Tibial nerve (tissue), 4 donors: Measurements from ENCODE around the gene GATAD1. TPM values are rescaled to one million over a fixed set of nuclear protein-coding genes. Genes with fewer than 3 reads are reported as not detected.
A peak's percentile ranks its signal among the peaks of the same experiment; 100 is the strongest.

Experiments used
- DNase-seq, 2 donors: peaks; one replicate each; pipeline ENCODE4 v3.0.0-alpha.2; 2019; ENCODE audit warnings: low spot score in 2 of 2
- H3K27ac ChIP-seq, 4 donors: fragments of 200-600 bp; sonication (generic) in 3 of 4; one replicate each; pipeline ENCODE4 v1.5.1; 2017 to 2019; ENCODE audit warnings: mild to moderate bottlenecking in 1 of 4
- H3K27me3 ChIP-seq, 2 donors: fragments of 200-600 bp; sonication (generic) in 1 of 2; one replicate each; pipeline versions ENCODE4 v1.5.1 to v1.6.0; 2017 to 2019
- H3K36me3 ChIP-seq, 3 donors: fragments of 200-600 bp; sonication (generic); one replicate each; pipeline ENCODE4 v1.5.1; 2018 to 2019
- H3K4me1 ChIP-seq, 4 donors: fragments of 200-600 bp; sonication (generic) in 3 of 4; one replicate each; pipeline ENCODE4 v1.5.1; 2017 to 2019
- H3K4me3 ChIP-seq, 4 donors: fragments of 200-600 bp; sonication (generic) in 3 of 4; one replicate each; pipeline ENCODE4 v1.5.1; 2017 to 2019; ENCODE audit warnings: mild to moderate bottlenecking in 1 of 4, moderate library complexity in 1 of 4
- H3K9me3 ChIP-seq, 4 donors: fragments of 200-600 bp; sonication (generic) in 3 of 4; one replicate each; pipeline ENCODE4 v1.5.1; 2017 to 2019
- EP300 ChIP-seq, 2 donors: sonication (generic); formaldehyde crosslinking; IDR thresholded peaks; one replicate each; pipeline ENCODE4 v1.6.1; 2017; ENCODE audit warnings: antibody characterized with exemption in 2 of 2, mild to moderate bottlenecking in 1 of 2
- POLR2A ChIP-seq, 2 donors: fragments of 450-650 bp; IDR thresholded peaks; one replicate each; pipeline ENCODE4 v1.6.1; 2017; ENCODE audit warnings: antibody characterized with exemption in 2 of 2, mild to moderate bottlenecking in 2 of 2, moderate library complexity in 2 of 2
- WGBS, 2 donors: methylation state at CpG; one replicate each; pipeline ENCODE4 v1.1.5; 2018; 5-methylcytosine and 5-hydroxymethylcytosine counted together
- total RNA-seq, 4 donors: library from RNA; depleted of rRNA; stranded (reverse); fragments of >200 nt; gene quantifications; one replicate each; pipeline ENCODE4 v1.1.0, GENCODE V29; 2016
- TF ChIP-seq, protein P1 (sequence below), 5 experiments: fragments of 200-600 bp in 3 of 5; fragments of 450-650 bp in 2 of 5; sonication (generic) in 3 of 5; IDR thresholded peaks; one replicate each; pipeline ENCODE4 v1.5.1; 2016 to 2019; ENCODE audit warnings: antibody characterized with exemption in 5 of 5, mild to moderate bottlenecking in 3 of 5, moderate library complexity in 2 of 5

GATAD1 gene, protein sequence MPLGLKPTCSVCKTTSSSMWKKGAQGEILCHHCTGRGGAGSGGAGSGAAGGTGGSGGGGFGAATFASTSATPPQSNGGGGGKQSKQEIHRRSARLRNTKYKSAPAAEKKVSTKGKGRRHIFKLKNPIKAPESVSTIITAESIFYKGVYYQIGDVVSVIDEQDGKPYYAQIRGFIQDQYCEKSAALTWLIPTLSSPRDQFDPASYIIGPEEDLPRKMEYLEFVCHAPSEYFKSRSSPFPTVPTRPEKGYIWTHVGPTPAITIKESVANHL
- 10 to 100 TPM; 46.8 to 91.2 (median 55.9) TPM for total RNA-seq

DNA sequence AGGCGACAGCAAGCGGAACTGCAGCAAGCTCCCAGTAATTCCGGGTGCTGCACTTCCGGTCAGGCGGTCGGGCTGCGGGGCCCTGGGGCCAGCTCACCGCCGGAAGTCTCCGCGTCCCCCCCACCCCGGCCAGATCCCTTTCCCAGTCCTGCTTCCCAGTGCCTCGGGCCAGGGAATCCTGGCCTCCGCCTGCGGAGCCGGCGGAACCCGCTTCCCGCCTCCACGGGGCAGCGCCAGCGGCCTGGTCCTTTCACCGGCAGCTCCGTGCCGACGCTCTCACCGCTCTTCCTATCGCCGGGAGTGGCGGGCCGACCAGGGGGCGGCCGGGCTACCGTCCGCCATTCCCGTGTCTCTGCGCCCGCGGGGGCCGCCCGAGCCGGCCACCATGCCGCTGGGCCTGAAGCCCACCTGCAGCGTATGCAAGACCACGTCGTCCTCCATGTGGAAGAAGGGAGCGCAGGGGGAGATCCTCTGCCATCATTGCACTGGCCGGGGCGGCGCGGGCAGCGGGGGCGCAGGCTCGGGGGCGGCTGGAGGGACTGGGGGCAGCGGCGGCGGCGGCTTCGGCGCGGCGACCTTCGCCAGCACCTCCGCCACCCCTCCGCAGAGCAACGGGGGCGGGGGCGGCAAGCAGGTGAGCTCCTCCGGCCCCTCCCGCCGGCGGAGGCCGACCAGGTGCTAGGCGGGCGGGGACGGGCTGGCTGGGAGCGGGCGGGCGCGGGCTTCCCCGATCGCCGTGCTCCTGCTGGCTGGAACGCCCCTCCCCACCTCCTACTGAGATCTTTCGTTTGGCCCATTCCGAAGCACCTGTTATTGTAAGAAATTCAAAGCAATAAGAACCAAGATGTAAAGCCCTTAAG lies at the start of gene GATAD1:
TSS of gene GATAD1 (plus strand) at position 138 of the 860 bp plus-strand sequence. CDS start at position 386, 248 bp downstream.
- DNase-seq = peak; percentile 72 to 80
- Histone ChIP-seq H3K9me3 (no peaks in the 10 kb centered on the region), H3K4me1 (peaks cover 0 to 14% (median 7%) of the 10 kb centered on the region in 4 donors), H3K27ac (peak within 1 kb of the TSS; percentile 94 to 96 (median 95)), H3K27me3 (no peaks in the 10 kb centered on the region), H3K36me3 (peaks cover 0 to 31% (median 0%) of the 10 kb centered on the region in 3 donors), H3K4me3 (peak within 1 kb of the TSS; percentile 85 to 100 (median 94))
- 0% methylated on average over 31 to 48 of the region's 87 CpGs for WGBS, 2 donors
- TF ChIP-seq EP300 (IDR thresholded peaks at IDR 0.05) (peak; percentile 60 to 91), POLR2A (IDR thresholded peaks at IDR 0.05) (peak in 1 of 2 donors; percentile 77)
- TF ChIP-seq, protein P1, sequence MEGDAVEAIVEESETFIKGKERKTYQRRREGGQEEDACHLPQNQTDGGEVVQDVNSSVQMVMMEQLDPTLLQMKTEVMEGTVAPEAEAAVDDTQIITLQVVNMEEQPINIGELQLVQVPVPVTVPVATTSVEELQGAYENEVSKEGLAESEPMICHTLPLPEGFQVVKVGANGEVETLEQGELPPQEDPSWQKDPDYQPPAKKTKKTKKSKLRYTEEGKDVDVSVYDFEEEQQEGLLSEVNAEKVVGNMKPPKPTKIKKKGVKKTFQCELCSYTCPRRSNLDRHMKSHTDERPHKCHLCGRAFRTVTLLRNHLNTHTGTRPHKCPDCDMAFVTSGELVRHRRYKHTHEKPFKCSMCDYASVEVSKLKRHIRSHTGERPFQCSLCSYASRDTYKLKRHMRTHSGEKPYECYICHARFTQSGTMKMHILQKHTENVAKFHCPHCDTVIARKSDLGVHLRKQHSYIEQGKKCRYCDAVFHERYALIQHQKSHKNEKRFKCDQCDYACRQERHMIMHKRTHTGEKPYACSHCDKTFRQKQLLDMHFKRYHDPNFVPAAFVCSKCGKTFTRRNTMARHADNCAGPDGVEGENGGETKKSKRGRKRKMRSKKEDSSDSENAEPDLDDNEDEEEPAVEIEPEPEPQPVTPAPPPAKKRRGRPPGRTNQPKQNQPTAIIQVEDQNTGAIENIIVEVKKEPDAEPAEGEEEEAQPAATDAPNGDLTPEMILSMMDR (IDR thresholded peaks at IDR 0.05) = peak in 4 of 5 experiments; percentile 91 to 96 (median 95)

DNA sequence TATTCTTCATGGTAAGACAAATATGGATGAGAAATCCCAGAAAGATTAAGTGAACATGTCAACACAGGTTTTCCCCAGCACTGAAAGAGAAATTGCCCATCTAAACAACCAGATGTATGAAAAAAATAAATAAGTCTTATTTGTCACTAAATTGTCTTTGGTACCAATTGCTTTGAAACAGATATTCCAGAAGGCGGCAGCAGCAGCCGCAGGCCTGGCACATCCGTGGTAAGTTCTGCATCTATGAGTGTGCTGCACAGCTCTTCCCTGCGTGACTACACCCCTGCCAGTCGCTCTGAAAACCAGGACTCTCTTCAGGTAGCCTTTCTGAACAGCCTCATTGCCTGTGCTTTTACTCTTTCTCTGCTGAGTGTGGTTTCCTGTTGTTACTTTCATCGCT lies 49.7 kb upstream of the GATAD1 start:
- TF ChIP-seq, protein P1 (IDR thresholded peaks at IDR 0.05) = no peak
- TF ChIP-seq POLR2A (IDR thresholded peaks at IDR 0.05) = no peak
- TF ChIP-seq EP300 (IDR thresholded peaks at IDR 0.05) = no peak
- no peak overlapping the region for H3K4me3 ChIP-seq
- H3K9me3 ChIP-seq = no peaks in the 10 kb centered on the region
- H3K27ac ChIP-seq = no peak overlapping the region
- H3K4me1 ChIP-seq = no peaks in the 10 kb centered on the region
- H3K36me3 ChIP-seq = peaks cover 0 to 78% (median 0%) of the 10 kb centered on the region in 3 donors
- DNase-seq = no peak
- no peaks in the 10 kb centered on the region for H3K27me3 ChIP-seq
- WGBS, 2 donors = 93 to 98% methylated on average over 6 of the region's 6 CpGs

DNA sequence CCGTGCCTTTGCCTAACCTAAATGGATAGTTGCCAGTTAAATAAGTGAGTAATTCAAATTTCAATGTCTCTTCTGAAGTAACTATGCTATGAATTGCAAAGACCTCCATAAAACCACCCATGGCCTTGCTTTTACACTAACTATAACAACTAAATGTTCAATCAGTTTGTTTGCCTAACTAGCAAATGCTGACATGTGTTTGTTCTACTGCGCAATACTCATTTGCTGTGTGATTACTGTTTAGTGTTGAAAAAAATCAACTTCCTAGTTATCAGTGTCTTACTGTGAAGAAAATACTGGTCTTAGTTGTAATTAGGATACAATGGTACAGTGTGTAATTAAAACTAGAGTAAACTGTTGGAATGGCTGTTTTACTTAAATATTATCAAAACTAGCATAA lies 47.3 kb upstream of the GATAD1 start:
- TF ChIP-seq POLR2A (IDR thresholded peaks at IDR 0.05) = no peak
- no peak for TF ChIP-seq EP300 (IDR thresholded peaks at IDR 0.05)
- TF ChIP-seq, protein P1 (IDR thresholded peaks at IDR 0.05) = no peak
- no peak for DNase-seq
- H3K4me1 ChIP-seq = no peaks in the 10 kb centered on the region
- 95 to 97% methylated on average over 2 of the region's 2 CpGs for WGBS, 2 donors
- H3K27me3 ChIP-seq = no peaks in the 10 kb centered on the region
- no peaks in the 10 kb centered on the region for H3K9me3 ChIP-seq
- H3K36me3 ChIP-seq = peaks cover 0 to 78% (median 0%) of the 10 kb centered on the region in 3 donors
- no peak overlapping the region for H3K4me3 ChIP-seq
- H3K27ac ChIP-seq = no peak overlapping the region

DNA sequence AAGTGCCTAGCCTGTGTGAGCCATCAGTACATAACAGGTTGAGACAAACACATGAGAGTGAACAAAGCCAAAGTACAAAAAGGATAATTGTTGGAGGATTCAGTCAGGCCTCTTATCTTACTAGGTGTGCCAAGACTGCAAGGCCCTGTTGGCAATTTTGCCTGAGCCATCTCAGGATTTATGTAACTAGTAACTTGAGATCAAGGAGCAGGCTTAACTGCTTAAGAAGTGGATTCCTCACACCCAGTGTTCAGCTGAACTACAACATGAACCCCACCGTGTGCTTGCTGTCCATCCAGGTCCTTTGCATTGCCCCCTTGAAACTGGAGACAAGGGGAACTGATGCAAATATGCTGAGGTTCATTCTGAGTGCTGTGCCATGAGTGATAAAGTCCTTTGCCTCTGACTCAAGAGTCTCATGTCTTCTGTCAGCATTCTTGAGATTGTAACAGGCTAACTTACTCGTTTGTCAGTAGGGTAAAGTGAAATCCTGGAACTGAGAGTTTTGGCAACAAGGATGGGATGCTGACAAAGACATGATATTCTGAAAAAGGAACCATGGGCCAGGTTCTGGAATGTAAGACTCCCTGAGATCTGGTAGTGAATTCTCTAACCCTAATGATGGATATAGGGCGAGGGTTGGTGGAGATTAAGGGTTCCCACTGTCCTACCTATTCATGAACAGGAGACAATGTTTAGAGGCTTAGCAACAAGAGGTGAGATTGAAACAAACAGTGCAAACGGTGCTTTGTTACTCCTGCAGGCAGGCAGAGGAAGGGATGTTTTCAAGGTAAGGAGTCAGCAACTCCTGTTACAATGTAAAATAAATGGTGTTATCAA lies 44.1 kb upstream of the GATAD1 start:
- H3K27me3 ChIP-seq = no peaks in the 10 kb centered on the region
- no peaks in the 10 kb centered on the region for H3K9me3 ChIP-seq
- 62 to 69% methylated on average over 4 of the region's 4 CpGs for WGBS, 2 donors
- no peaks in the 10 kb centered on the region for H3K4me1 ChIP-seq
- DNase-seq = no peak
- no peak for TF ChIP-seq POLR2A (IDR thresholded peaks at IDR 0.05)
- TF ChIP-seq, protein P1 (IDR thresholded peaks at IDR 0.05) = no peak
- no peak for TF ChIP-seq EP300 (IDR thresholded peaks at IDR 0.05)
- H3K4me3 ChIP-seq = no peak overlapping the region
- H3K36me3 ChIP-seq = peaks cover 0 to 48% (median 0%) of the 10 kb centered on the region in 3 donors
- H3K27ac ChIP-seq = no peak overlapping the region
